Upper lobe of right lung (tissue), 1 donor: ENCODE results near the gene SGPL1. TPM values are rescaled to one million over a fixed set of nuclear protein-coding genes. Genes with fewer than 3 reads are reported as not detected.

ENCODE experiments used
- ATAC-seq: fragments of 200-7000 bp; cut with Tn5 transposase; one replicate; pipeline ENCODE4 v1.9.1; 2020; ENCODE audit warnings: mild to moderate bottlenecking, moderate library complexity
- DNase-seq: peaks from one replicate; pipeline ENCODE4 v3.0.0-alpha.2; 2020
- H3K27ac ChIP-seq: fragments of 200-600 bp; one replicate; pipeline ENCODE4 v1.8.0; 2022
- H3K27me3 ChIP-seq: fragments of 200-600 bp; one replicate; pipeline ENCODE4 v1.8.0; 2022; ENCODE audit warnings: mild to moderate bottlenecking
- H3K36me3 ChIP-seq: fragments of 200-600 bp; one replicate; pipeline ENCODE4 v1.8.0; 2022
- H3K4me1 ChIP-seq: fragments of 200-600 bp; one replicate; pipeline ENCODE4 v1.8.0; 2022
- H3K4me3 ChIP-seq: fragments of 200-600 bp; one replicate; pipeline ENCODE4 v1.8.0; 2022; ENCODE audit warnings: mild to moderate bottlenecking
- H3K9me3 ChIP-seq: fragments of 200-600 bp; one replicate; pipeline ENCODE4 v1.8.0; 2022
- intact Hi-C: fragments of 100-400 bp; cut with DNase I; formaldehyde crosslinking; loops from one replicate; pipeline ENCODE4 v1.11.0; 2022
- total RNA-seq: library from RNA; stranded (reverse); fragmentation: NEBNext Ultra II Directional; extraction: Animal tissue kit (Norgen Biotek cat#: 25700); gene quantifications from one replicate; pipeline ENCODE4 v1.2.1, GENCODE V29; 2021
- TF ChIP-seq, protein P1 (sequence below): fragments of 200-600 bp; IDR thresholded peaks from one replicate; pipeline ENCODE4 v1.8.0; 2022; ENCODE audit warnings: antibody characterized with exemption
- donor health status: DM: no; HTN: yes; CAD: no; lungs with severe emphysema.

Gene SGPL1
- total RNA-seq, 1 donor from 2014 or later: 38.3 TPM

DNA sequence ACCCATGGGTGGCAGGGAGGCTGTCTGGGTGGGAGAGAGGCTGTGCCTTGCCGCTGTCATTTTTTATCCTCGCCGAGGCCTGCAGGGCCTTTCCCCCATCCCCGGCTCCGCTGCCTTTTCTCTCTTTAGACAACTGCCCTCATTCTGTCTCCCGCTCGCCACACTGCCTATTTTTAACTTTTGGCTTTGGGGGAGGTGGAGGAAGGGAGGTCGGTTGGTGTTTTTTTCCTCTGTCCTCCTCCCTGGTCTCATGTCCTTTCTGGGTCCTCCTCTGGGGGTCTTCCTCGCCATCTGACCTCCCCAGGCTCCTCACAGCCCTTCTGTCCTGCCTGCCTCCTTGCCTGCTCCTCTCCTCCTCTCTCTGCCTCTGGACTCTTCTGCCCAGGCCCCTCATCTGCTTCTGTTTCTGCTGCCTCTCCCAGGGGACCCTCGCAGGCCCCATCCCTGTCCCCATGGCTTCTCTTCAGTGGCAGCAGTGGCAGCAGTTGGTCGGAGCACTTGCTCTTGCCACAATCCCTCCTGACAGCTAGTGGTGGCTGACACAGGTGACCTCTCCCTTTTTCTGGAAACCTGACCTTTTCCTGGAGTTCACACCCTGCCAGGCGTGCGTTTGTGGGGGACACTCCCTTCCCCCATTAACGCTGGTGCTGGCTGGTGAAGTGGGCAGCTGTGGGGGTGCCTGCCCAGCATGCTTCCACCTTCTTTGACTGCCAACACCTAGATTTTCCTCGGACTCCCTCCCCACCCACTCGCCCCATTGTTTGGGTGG lies 92.1 kb downstream of the SGPL1 start:
- Histone ChIP-seq H3K27ac (no peak overlapping the region), H3K36me3 (no peaks in the 10 kb centered on the region), H3K9me3 (no peaks in the 10 kb centered on the region), H3K27me3 (no peaks in the 10 kb centered on the region), H3K4me1 (peaks cover 4% of the 10 kb centered on the region), H3K4me3 (no peak overlapping the region)
- DNase-seq: peak; percentile 34
- intact Hi-C loops: no loop called here
- ATAC-seq: no peak
- TF ChIP-seq, protein P1, sequence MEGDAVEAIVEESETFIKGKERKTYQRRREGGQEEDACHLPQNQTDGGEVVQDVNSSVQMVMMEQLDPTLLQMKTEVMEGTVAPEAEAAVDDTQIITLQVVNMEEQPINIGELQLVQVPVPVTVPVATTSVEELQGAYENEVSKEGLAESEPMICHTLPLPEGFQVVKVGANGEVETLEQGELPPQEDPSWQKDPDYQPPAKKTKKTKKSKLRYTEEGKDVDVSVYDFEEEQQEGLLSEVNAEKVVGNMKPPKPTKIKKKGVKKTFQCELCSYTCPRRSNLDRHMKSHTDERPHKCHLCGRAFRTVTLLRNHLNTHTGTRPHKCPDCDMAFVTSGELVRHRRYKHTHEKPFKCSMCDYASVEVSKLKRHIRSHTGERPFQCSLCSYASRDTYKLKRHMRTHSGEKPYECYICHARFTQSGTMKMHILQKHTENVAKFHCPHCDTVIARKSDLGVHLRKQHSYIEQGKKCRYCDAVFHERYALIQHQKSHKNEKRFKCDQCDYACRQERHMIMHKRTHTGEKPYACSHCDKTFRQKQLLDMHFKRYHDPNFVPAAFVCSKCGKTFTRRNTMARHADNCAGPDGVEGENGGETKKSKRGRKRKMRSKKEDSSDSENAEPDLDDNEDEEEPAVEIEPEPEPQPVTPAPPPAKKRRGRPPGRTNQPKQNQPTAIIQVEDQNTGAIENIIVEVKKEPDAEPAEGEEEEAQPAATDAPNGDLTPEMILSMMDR: no peak

DNA sequence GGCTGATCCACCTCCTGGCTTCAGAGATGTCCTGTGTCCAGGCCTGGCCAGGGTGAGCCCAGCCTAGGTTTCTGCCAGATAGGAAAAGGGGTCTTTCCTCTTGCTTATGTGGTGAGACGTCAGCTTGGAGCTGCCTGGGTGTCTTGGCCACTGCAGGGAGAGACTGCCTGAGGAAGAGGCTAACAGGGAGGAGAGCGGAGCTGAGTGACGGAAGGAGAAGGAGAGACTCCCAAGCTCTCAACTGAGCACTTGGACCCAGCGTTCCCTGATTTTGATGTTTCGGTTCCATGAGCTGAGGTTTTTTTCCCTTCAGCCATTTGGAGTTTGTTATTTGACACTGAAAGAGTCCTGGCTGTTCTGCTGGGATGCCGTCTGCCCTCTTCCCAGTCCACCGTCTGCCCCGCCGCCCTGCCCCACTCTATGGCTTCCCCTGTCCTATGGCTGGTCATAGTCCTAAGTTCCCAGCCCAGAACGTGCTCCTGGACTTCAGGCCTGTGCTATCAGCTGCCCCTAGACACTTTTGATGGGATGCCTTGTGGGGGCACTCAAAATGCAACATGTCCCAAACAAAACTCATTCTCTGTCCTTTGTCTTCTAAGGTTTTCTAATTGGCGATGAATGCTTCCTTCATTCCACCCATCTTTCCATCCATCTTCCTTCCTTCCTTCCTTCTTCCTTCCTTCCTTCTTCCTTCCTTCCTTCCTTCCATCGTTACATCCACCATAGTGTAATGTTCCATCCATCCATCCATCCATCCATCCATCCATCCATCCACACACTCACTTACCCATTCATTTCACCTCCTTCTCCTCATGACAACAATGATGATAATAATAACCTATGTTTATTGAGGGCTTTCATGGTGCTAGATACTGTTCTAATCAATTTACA lies 92.9 kb downstream of the SGPL1 start:
- peak; percentile 32 for DNase-seq

DNA sequence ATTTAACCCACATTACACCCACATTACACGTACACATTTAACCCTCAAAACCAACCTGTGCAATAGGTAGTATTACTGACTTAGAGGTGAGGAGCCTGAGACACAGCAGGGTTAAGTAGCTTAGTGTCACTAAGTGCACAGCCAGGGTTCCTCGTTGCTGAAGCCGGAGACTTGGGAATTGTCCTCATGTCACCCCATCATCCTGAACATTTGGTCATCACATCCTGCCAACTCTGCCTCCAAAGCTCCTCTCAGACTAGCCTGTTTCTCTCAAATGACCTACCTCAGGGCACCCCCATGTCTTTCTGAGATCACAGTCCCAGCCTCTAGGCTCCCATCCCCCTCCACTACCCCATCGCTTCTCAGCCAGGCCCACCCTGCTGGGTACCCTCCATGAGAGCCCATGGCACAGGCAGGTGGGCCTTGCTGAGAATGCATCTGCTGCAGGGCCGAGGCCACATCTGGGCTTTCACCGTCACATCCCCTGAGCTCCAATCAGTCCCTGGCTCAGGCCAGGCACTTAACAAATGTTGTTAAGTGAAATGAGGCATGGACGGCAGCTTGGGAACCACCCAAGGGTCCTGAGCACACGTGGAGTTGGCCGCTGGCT lies 93.7 kb downstream of the SGPL1 start:
- intact Hi-C loops: no loop called here
- Histone ChIP-seq H3K4me3 (no peak overlapping the region), H3K4me1 (no peaks in the 10 kb centered on the region), H3K36me3 (no peaks in the 10 kb centered on the region), H3K27me3 (no peaks in the 10 kb centered on the region), H3K27ac (no peak overlapping the region), H3K9me3 (no peaks in the 10 kb centered on the region)
- TF ChIP-seq, protein P1: no peak
- ATAC-seq (no peak), DNase-seq (peak; percentile 47)

More for the DNA sequence above, 92.9 kb downstream of the SGPL1 start:
- Histone ChIP-seq H3K27ac (no peak overlapping the region), H3K4me1 (no peaks in the 10 kb centered on the region), H3K36me3 (no peaks in the 10 kb centered on the region), H3K27me3 (no peaks in the 10 kb centered on the region), H3K9me3 (no peaks in the 10 kb centered on the region), H3K4me3 (no peak overlapping the region)
- no peak for ATAC-seq
- intact Hi-C loops: no loop called here
- TF ChIP-seq, protein P1: no peak

DNA sequence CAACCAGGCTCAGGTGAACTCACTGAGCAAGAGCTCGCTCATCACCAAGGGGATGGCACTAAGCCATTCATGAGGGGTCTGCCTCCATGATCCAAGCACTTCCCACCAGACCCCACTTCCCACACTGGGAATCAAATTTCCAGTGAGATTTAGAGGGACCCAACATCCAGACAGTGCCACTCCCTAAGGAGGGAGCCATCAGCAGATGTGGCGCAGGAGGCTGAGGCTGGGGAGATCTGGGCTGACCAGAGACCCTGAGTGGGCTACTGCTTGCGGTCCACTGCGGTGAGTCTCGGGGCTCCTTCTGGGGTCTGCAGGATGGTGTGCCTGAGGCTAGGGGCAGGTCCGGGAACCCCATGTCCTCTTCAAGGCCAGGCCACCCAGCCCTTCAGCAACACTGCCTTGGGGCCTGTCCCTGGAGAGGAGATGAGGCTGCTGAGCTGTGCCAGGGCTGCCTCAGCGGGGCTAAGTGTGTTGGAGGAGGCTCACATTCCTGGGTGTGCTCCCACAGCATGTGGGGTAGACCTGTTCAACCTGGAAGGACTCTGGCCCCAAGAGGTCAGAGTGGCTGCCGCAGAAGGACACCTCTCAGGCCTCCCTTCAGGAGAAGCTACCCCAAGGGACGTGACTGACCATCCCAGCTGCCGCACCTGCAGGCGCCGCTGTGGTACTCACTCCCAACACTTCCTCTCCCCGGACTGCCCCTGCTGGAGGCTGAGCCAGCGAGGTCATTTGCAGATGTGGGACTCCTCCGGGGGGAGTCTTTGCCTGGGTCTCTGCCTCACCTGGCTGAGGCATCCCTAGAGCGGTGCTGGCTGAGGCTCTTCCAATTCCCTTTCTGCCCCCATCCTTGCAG lies 95.0 kb downstream of the SGPL1 start:
- no peaks in the 10 kb centered on the region for H3K36me3 ChIP-seq
- no peaks in the 10 kb centered on the region for H3K27me3 ChIP-seq
- no peak overlapping the region for H3K27ac ChIP-seq
- no peaks in the 10 kb centered on the region for H3K9me3 ChIP-seq
- intact Hi-C loops: no loop called here
- no peaks in the 10 kb centered on the region for H3K4me1 ChIP-seq
- TF ChIP-seq, protein P1: no peak
- no peak for ATAC-seq
- DNase-seq: peak; percentile 40
- no peak overlapping the region for H3K4me3 ChIP-seq

DNA sequence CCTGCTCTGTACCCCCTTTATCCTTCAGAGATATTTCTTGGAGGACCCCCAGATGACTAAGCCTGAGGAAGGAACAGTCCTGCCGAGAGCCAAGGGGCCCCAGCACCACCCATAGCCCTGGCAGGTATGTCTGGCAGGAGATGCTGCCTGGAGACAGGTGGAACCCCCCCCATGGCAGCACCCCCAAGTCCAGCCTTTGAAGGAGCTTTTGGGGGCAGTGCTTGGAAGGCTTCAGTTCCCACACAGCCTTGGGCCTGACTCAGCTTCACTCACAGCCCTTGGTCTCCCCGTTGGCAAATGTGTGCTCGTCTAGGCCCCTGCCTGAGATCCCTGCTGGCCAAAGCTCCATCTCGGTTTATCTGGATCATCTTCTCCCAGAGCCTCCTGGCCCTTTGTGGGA lies 95.6 kb downstream of the SGPL1 start:
- Histone ChIP-seq H3K27ac (no peak overlapping the region), H3K9me3 (no peaks in the 10 kb centered on the region), H3K4me1 (no peaks in the 10 kb centered on the region), H3K27me3 (no peaks in the 10 kb centered on the region), H3K4me3 (no peak overlapping the region), H3K36me3 (no peaks in the 10 kb centered on the region)
- intact Hi-C loops: no loop called here
- peak; percentile 39 for DNase-seq
- TF ChIP-seq, protein P1: no peak
- ATAC-seq: no peak
